HepG2 (cell line): ENCODE data around the gene CSPG5. TPM values are rescaled to one million over a fixed set of nuclear protein-coding genes. Genes with fewer than 3 reads are reported as not detected.

Experiments used
- ATAC-seq: fragments of 200-7000 bp; cut with Tn5 transposase; 3 replicates; pipeline ENCODE4 v1.9.1; 2020; ENCODE audit warnings: mild to moderate bottlenecking, moderate library complexity
- BruUV-seq: library from RNA; stranded (reverse); fragments of 400-500 nt; replicated peaks from 2 replicates; lab custom pipeline; 2021; lab: Mats Ljungman, UMichigan
- CTCF ChIA-PET: fragments of 300-600 bp; formaldehyde crosslinking; extraction: SDS; loops from one replicate; lab custom pipeline; 2021; ENCODE audit warnings: low total read pairs, inconsistent platforms, low intra/inter-chr PET ratio; lab: Yijun Ruan, JAX
- POLR2A ChIA-PET: fragments of 350-600 bp; sonication (Branson Sonifier 250); formaldehyde crosslinking; loops from one replicate; lab custom pipeline; 2020; ENCODE audit warnings: antibody characterized with exemption, inconsistent platforms; lab: Yijun Ruan, JAX
- DNase-seq: peaks from one replicate; pipeline ENCODE4 v3.0.0-alpha.2; 2015; ENCODE audit warnings: low spot score
- FAIRE-seq: peaks from 3 replicates; lab custom pipeline; 2011; peaks lifted over from hg19 to GRCh38; lab: Jason Lieb, UNC
- H2AFZ ChIP-seq: one replicate; pipeline ENCODE4 v1.6.1; 2011; ENCODE audit warnings: low read length, inconsistent platforms
- H3K27ac ChIP-seq: fragments of 300-600 bp; 3 replicates; pipeline ENCODE4 v1.8.0; 2011; ENCODE audit warnings: mixed run types, mild to moderate bottlenecking, mixed read lengths, low read length, inconsistent platforms; ENCODE audit not compliant: insufficient read depth; ENCODE audit errors: extremely low read length
- H3K27me3 ChIP-seq, 2 experiments: fragments of 200-600 bp in 1 of 2; 2 replicates in 1 of 2; 3 replicates in 1 of 2; pipeline versions ENCODE4 v1.6.0 to v1.8.0; 2011; ENCODE audit warnings: low read length in 2 of 2, mild to moderate bottlenecking in 2 of 2, moderate library complexity in 2 of 2, inconsistent platforms in 1 of 2; ENCODE audit not compliant: insufficient read depth in 2 of 2, control insufficient read depth in 1 of 2
- H3K36me3 ChIP-seq, 2 experiments: fragments of 200-600 bp in 1 of 2; replicated peaks in 1 of 2; 2 replicates in 1 of 2; 3 replicates in 1 of 2; pipeline versions ENCODE4 v1.5.1 to v1.8.0; 2011; ENCODE audit warnings: low read length in 2 of 2, inconsistent platforms in 1 of 2; ENCODE audit not compliant: insufficient read depth in 2 of 2, control insufficient read depth in 1 of 2
- H3K4me1 ChIP-seq: 2 replicates; pipeline ENCODE4 v1.5.1; 2012; ENCODE audit warnings: low read length, inconsistent platforms; ENCODE audit not compliant: insufficient read depth
- H3K4me2 ChIP-seq: 2 replicates; pipeline ENCODE4 v1.6.0; 2011; ENCODE audit warnings: low read depth, low read length, inconsistent platforms
- H3K4me3 ChIP-seq, 3 experiments: fragments of 200-600 bp in 1 of 3; sonication (generic), shearing (Covaris generic) in 1 of 3; replicated peaks in 1 of 3; 2 replicates each; pipeline ENCODE4 v1.5.1; 2011 to 2016; ENCODE audit warnings: low read length in 3 of 3, inconsistent platforms in 2 of 3, low read depth in 2 of 3, mild to moderate bottlenecking in 2 of 3, control low read depth in 1 of 3, mixed read lengths in 1 of 3; ENCODE audit not compliant: insufficient read depth in 1 of 3
- H3K79me2 ChIP-seq: one replicate; pipeline ENCODE4 v1.6.1; 2011; ENCODE audit warnings: low read length, inconsistent platforms; ENCODE audit not compliant: insufficient read depth
- H3K9ac ChIP-seq: 2 replicates; pipeline ENCODE4 v1.6.0; 2011; ENCODE audit warnings: mild to moderate bottlenecking, low read depth, low read length, inconsistent platforms; ENCODE audit not compliant: insufficient read depth
- H3K9me3 ChIP-seq: 2 replicates; pipeline ENCODE4 v1.5.1; 2012; ENCODE audit warnings: mild to moderate bottlenecking, low read length
- H4K20me1 ChIP-seq: 2 replicates; pipeline ENCODE4 v1.6.0; 2011; ENCODE audit warnings: inconsistent platforms, mild to moderate bottlenecking, low read length, moderate library complexity; ENCODE audit not compliant: insufficient read depth
- CENPX ChIP-seq: sonication (generic); formaldehyde crosslinking; IDR thresholded peaks from 2 replicates; pipeline ENCODE4 v1.9.0; 2021; ENCODE audit warnings: mild to moderate bottlenecking, missing genetic modification reagents, moderate library complexity
- FOXO1 ChIP-seq: sonication (generic); formaldehyde crosslinking; IDR thresholded peaks from 2 replicates; pipeline ENCODE4 v1.4.0; 2020; ENCODE audit warnings: missing genetic modification reagents
- MAFF ChIP-seq: IDR thresholded peaks from 2 replicates; pipeline ENCODE4 v1.6.1; 2011; ENCODE audit warnings: low read depth, low read length, improper control_type of control experiment
- NR2F2 ChIP-seq: IDR thresholded peaks from 2 replicates; pipeline ENCODE4 v1.6.1; 2012; ENCODE audit warnings: low read depth, inconsistent platforms, borderline replicate concordance
- RBM22 ChIP-seq: fragments of 200-400 bp; formaldehyde crosslinking; optimal IDR thresholded peaks from 2 replicates; pipeline ENCODE3; 2017; ENCODE audit warnings: mild to moderate bottlenecking, low read length, moderate library complexity
- SIN3A ChIP-seq: IDR thresholded peaks from 2 replicates; pipeline ENCODE4 v1.6.1; 2011; ENCODE audit warnings: low read depth, mild to moderate bottlenecking, control low read depth, low read length, borderline replicate concordance
- ZBTB7A ChIP-seq: sonication (generic); formaldehyde crosslinking; IDR thresholded peaks from 2 replicates; pipeline ENCODE4 v1.8.0; 2022; ENCODE audit warnings: mild to moderate bottlenecking, missing genetic modification reagents
- ZNF121 ChIP-seq: sonication (generic); formaldehyde crosslinking; IDR thresholded peaks from 2 replicates; pipeline ENCODE4 v1.5.0; 2020; ENCODE audit warnings: mild to moderate bottlenecking, missing genetic modification reagents
- ZNF343 ChIP-seq: sonication (generic); formaldehyde crosslinking; IDR thresholded peaks from 2 replicates; pipeline ENCODE4 v1.4.0; 2020; ENCODE audit warnings: mild to moderate bottlenecking, missing genetic modification reagents
- ZNF512B ChIP-seq: sonication (generic); formaldehyde crosslinking; IDR thresholded peaks from 2 replicates; pipeline ENCODE4 v1.5.1; 2020; ENCODE audit warnings: missing genetic modification reagents, mild to moderate bottlenecking, borderline replicate concordance
- ZNF598 ChIP-seq: sonication (generic); formaldehyde crosslinking; IDR thresholded peaks from 2 replicates; pipeline ENCODE4 v1.5.1; 2020; ENCODE audit warnings: mild to moderate bottlenecking, missing genetic modification reagents, borderline replicate concordance
- ZNF639 ChIP-seq: conservative IDR thresholded peaks from 2 replicates; pipeline ENCODE4 v1.6.1; 2018; ENCODE audit warnings: missing genetic modification reagents
- ZNF713 ChIP-seq: sonication (generic); formaldehyde crosslinking; IDR thresholded peaks from 2 replicates; pipeline ENCODE4 v1.4.0; 2020; ENCODE audit warnings: mild to moderate bottlenecking, missing genetic modification reagents
- WGBS: methylation state at CpG from one replicate; pipeline ENCODE4 v1.1.6; 2017; ENCODE audit warnings: low lambda C conversion rate; 5-methylcytosine and 5-hydroxymethylcytosine counted together
- in situ Hi-C: cut with HindIII; loops from 2 replicates; pipeline ENCODE4 v1.10.0; 2017; ENCODE audit warnings: low pct_unique_long_range_greater_than_20kb; ENCODE audit not compliant: extremely low pct_ligation_motif_present
- intact Hi-C: fragments of 100-400 bp; cut with micrococcal nuclease; formaldehyde crosslinking; loops from one replicate; pipeline ENCODE4 v1.10.0; 2022; ENCODE audit not compliant: unreplicated experiment
- polyA plus RNA-seq, 8 experiments: library from polyadenylated mRNA; depleted of rRNA in 3 of 8; stranded (reverse) in 7 of 8; unstranded in 1 of 8; fragments of >200 nt; fragmentation: Illumina TruSeq in 4 of 8; extraction: Trizol in 4 of 8; gene quantifications; 2 replicates each; pipeline versions ENCODE4 v1.2.1 to v1.2.3, GENCODE V29; 2011 to 2016; ENCODE audit warnings: low read depth in 4 of 8, missing spikeins in 1 of 8, mixed read lengths in 1 of 8; ENCODE audit not compliant: insufficient read depth in 1 of 8
- total RNA-seq, 5 experiments: library from RNA; depleted of rRNA; stranded (reverse); fragments of >200 nt; fragmentation: Illumina TruSeq; extraction: Trizol; gene quantifications; 2 replicates each; pipeline ENCODE4 v1.2.3, GENCODE V29; 2016; ENCODE audit warnings: low read depth in 1 of 5
- TF ChIP-seq, protein P1 (sequence below): sonication (generic); formaldehyde crosslinking; IDR thresholded peaks from 2 replicates; pipeline ENCODE4 v1.4.0; 2020; ENCODE audit warnings: missing genetic modification reagents, mild to moderate bottlenecking, borderline replicate concordance

Gene CSPG5
- total and polyA plus RNA-seq, 2 of the 13 experiments (the other 11 are each of a cell fraction or from before 2014, with no cell fraction given), result 0.07 to 0.15 TPM

DNA sequence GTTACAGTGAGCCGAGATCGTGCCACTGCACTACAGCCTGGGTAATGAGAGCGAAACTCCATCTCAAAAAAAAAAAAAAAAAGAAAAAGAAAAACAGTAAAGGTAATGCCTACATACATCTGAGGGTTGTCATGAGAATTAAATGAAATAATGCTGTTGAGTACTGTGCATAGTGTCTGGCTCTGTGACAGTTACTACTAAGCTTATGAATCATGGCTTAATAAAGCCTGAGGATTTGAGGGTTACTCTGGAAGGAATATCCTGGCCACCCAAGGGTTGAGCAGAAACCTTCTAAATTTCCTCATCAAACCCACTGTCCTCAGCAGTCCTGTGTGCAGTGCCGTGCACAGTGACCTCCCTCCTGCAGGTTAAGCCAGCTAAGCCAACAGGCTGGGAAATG is 38.4 kb downstream of the CSPG5 start:
- CTCF ChIA-PET, result no interaction called here
- no peaks in the 10 kb centered on the region for H3K79me2 ChIP-seq
- DNase-seq (no peak), ATAC-seq (no peak), FAIRE-seq (no peak)
- no peaks in the 10 kb centered on the region for H4K20me1 ChIP-seq
- H3K4me2 ChIP-seq, result no peak overlapping the region
- no peak overlapping the region for H3K9ac ChIP-seq
- intact Hi-C loops, result no loop called here
- no peaks in the 10 kb centered on the region for H3K36me3 ChIP-seq
- BruUV-seq, result no TSS peak
- H3K27me3 ChIP-seq, result peaks cover 4 to 13% of the 10 kb centered on the region in 2 experiments; a peak in 4 of 5 replicates
- no peak overlapping the region for H2AFZ ChIP-seq
- H3K27ac ChIP-seq, result no peak overlapping the region
- H3K9me3 ChIP-seq, result no peaks in the 10 kb centered on the region
- TF ChIP-seq, protein P1, sequence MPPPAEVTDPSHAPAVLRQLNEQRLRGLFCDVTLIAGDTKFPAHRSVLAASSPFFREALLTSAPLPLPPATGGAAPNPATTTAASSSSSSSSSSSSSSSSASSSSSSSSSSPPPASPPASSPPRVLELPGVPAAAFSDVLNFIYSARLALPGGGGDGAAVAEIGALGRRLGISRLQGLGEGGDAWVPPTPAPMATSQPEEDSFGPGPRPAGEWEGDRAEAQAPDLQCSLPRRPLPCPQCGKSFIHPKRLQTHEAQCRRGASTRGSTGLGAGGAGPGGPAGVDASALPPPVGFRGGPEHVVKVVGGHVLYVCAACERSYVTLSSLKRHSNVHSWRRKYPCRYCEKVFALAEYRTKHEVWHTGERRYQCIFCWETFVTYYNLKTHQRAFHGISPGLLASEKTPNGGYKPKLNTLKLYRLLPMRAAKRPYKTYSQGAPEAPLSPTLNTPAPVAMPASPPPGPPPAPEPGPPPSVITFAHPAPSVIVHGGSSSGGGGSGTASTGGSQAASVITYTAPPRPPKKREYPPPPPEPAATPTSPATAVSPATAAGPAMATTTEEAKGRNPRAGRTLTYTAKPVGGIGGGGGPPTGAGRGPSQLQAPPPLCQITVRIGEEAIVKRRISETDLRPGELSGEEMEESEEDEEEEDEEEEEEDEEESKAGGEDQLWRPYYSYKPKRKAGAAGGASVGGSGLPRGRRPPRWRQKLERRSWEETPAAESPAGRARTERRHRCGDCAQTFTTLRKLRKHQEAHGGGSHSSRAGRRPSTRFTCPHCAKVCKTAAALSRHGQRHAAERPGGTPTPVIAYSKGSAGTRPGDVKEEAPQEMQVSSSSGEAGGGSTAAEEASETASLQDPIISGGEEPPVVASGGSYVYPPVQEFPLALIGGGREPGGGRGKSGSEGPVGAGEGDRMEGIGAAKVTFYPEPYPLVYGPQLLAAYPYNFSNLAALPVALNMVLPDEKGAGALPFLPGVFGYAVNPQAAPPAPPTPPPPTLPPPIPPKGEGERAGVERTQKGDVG (CRISPR knock-in tag), result no peak
- TF ChIP-seq ZNF121 (CRISPR knock-in tag), result no peak
- TF ChIP-seq ZBTB7A (CRISPR knock-in tag), result no peak
- no peak for TF ChIP-seq FOXO1
- TF ChIP-seq RBM22, result no peak
- no peak for TF ChIP-seq ZNF343 (CRISPR knock-in tag)
- no peak for TF ChIP-seq ZNF713
- no peak for TF ChIP-seq CENPX
- TF ChIP-seq ZNF512B (CRISPR knock-in tag), result no peak
- no peak for TF ChIP-seq NR2F2
- TF ChIP-seq ZNF639 (CRISPR knock-in tag), result no peak
- no peak for TF ChIP-seq MAFF
- no peak for TF ChIP-seq SIN3A
- TF ChIP-seq ZNF598 (CRISPR knock-in tag), result no peak
- POLR2A ChIA-PET, result no interaction called here
- peaks cover 34% of the 10 kb centered on the region for H3K4me1 ChIP-seq
- WGBS, result 60% methylated on average over 3 of the region's 4 CpGs
- in situ Hi-C loops, result no loop called here
- H3K4me3 ChIP-seq, result no peak overlapping the region
